GM12864 (cell line): ENCODE measurements around the gene GSTM2.

Experiments
- DNase-seq: peaks from one replicate; pipeline ENCODE4 v3.0.0-alpha.2; 2011; ENCODE audit warnings: low read depth
- H3K4me3 ChIP-seq: 2 replicates; pipeline ENCODE4 v1.5.1; 2011; ENCODE audit warnings: mild to moderate bottlenecking, low read depth, low read length, control low read depth
- TF ChIP-seq, protein P1 (sequence below): IDR thresholded peaks from 2 replicates; pipeline ENCODE4 v1.5.1; 2011; ENCODE audit warnings: low read depth, mild to moderate bottlenecking, moderate library complexity, low read length, control low read depth, inconsistent platforms; ENCODE audit errors: missing control alignments

GSTM2 gene

DNA sequence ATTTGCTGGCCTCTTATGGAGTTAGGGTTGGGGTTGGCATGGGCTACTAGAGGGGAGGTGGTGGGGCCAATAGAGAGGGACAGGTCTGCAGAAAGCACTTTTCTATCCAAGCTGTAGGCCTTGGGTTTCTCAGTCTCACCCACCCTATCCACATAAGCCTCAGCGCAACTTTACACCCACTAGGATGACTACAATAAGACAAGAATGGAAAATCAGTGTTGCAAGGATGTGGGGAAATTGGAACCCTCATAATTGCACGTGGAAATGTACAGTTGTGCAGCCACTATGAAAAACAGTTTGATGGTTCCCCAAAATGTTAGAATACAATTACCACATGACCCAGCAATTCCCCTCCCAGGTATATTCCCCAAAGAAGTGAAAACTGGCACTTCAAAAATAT, 26.0 kb upstream of the GSTM2 start:
- no peak overlapping the region for H3K4me3 ChIP-seq
- no peak for DNase-seq
- TF ChIP-seq, protein P1, sequence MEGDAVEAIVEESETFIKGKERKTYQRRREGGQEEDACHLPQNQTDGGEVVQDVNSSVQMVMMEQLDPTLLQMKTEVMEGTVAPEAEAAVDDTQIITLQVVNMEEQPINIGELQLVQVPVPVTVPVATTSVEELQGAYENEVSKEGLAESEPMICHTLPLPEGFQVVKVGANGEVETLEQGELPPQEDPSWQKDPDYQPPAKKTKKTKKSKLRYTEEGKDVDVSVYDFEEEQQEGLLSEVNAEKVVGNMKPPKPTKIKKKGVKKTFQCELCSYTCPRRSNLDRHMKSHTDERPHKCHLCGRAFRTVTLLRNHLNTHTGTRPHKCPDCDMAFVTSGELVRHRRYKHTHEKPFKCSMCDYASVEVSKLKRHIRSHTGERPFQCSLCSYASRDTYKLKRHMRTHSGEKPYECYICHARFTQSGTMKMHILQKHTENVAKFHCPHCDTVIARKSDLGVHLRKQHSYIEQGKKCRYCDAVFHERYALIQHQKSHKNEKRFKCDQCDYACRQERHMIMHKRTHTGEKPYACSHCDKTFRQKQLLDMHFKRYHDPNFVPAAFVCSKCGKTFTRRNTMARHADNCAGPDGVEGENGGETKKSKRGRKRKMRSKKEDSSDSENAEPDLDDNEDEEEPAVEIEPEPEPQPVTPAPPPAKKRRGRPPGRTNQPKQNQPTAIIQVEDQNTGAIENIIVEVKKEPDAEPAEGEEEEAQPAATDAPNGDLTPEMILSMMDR: no peak

DNA sequence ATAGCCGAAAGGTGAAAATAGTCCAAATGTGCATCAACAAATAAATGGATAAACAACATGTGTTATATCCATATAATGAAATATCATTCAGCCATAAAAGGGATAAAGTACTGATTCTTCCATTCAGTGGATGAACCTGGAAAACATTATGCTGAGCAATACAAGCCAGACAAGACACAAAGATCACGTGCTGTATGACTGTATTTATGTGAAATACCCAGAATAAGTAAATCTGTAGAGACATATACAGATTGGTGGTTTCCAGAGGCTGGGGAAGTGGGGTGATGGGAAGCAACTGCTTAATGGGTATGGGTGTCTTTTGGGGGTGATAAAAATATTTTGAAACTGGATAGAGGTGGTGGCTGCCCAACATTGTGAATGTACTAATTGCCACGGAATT, 25.2 kb upstream of the GSTM2 start:
- H3K4me3 ChIP-seq: no peak overlapping the region
- TF ChIP-seq, protein P1: no peak
- no peak for DNase-seq

- TF ChIP-seq, protein P1: peak; percentile 90
- no peak overlapping the region for H3K4me3 ChIP-seq
- DNase-seq: peak; percentile 49
Observed at GRCh38 chr1:109643385-109644230, 24.2 kb upstream of the GSTM2 start.

DNA sequence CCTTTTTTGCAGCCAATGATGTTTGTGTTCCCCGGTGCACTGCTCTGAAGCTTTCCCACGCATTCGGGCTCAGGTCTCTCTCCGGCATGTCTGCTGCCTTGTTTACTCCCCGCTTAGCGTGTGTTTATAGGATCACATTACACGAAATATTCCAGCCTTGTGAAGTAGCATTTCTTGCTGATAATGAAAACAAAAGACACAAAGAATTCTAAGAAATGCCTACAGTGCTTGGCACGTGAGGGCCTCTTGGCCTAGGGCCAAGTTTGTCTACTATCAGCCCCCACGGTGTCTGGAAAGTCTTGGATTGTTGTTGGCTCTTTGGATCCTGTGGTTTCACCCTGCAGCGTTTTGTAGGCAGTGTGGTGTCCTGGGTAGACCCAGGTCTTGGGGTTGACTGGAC, 23.2 kb upstream of the GSTM2 start:
- H3K4me3 ChIP-seq: no peak overlapping the region

DNA sequence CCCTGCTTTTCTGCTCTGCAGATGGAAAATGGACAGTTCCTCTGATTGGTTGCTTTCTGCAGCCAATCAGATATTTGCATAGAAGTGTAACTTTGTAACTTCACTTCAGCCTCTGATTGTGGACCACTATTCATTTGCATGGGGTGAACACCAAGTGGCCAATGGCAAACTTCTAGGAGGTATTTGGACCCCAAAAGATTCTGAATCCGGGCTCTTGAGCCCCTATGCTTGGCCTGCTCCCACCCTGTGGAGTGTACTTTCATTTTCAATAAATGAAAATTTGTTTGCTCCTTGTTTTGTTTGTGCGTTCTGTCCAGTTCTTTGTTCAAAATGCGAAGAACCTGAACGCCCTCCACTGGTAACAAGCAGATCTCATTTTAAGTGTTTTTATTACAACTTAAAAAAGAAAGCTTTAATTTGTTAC, 18.4 kb upstream of the GSTM2 start:
- no peak overlapping the region; the same call in 1 of the 2 replicates for H3K4me3 ChIP-seq
- TF ChIP-seq, protein P1: peak; percentile 12
- DNase-seq: no peak

More for the DNA sequence above, 23.2 kb upstream of the GSTM2 start:
- DNase-seq: no peak
- TF ChIP-seq, protein P1: no peak

DNA sequence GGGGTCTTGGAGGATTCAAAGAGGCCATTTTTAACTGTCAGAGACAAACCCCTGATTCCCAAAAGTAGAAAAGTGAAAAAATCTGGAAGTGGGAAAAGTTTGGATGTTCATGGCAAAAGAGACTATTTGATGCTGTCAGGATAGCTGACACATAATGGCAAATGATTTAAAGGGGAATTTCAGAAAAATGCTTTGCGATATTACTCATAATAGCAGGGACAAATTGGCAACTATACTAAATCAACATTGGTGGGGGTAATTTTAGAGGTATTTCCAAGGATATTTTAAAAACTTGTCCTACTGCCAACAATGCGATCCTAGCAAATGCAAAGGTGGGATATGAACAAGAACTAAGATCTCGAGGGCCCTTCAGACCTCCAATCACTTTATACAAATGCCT, 17.2 kb upstream of the GSTM2 start:
- TF ChIP-seq, protein P1: no peak
- H3K4me3 ChIP-seq: no peak overlapping the region
- DNase-seq: no peak

DNA sequence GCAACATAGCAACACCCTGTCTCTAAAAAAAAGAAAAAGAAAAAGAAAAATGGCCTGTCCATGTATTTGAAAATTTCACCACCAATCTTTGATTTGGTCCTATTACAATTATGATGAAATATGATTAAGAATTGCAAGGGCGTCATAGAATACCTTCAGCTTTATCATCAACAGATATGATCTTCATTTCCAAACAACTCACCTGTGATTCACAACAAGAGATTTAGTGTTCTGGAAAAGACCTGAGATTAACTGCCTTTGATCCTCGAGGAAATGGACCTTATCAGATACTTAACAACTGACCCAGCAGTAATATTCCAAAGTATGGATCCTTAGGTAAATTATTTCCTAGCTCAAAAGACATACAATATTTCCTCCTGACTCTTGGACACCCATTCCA, 15.5 kb upstream of the GSTM2 start:
- no peak overlapping the region for H3K4me3 ChIP-seq
- TF ChIP-seq, protein P1: no peak
- DNase-seq: no peak
